Tongue (tissue), 2 donors: Measurements from ENCODE around the gene GAPT. TPM values are rescaled to one million over a fixed set of nuclear protein-coding genes. Genes with fewer than 3 reads are reported as not detected.

Experiments
- DNase-seq: peaks from one replicate; pipeline ENCODE4 v3.0.0-alpha.2; 2015
- total RNA-seq: library from RNA; depleted of rRNA; stranded (reverse); fragments of >200 nt; gene quantifications from one replicate; pipeline ENCODE4 v1.2.3, GENCODE V29; 2014

GAPT gene
- 4.0 TPM for total RNA-seq

DNA sequence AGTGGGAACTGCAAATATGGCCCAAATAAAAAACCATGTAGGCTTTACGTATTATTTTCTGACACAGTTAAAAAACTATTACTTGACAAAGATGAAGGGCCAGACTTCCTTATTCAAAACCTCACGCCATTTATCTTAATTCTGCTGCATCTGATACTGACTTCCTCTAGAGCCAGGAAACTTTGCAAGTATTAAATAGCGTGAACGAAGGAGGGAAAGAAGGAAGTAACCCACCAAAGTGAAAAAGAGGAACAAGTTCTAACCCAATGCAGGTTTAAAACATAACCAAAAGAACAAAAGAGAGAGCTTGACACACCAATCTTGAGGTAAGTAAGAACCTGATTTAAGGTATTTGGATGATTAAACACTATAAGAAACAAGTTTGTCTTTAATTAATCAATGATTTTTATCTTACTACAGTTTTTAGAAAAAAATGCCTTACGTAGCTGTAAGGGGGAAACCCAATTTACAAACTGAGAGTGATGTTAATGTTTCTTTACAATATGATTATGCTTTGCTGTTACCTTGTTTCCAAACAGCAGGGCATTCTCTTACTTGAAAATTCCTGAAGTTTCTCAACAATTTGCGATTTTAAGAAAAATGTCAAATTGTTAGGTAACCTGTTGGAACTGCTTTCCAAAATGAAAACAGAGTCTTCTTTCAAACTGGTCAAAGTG is at the start of gene GAPT:
TSS of gene GAPT (plus strand) at position 220 of the 677 bp plus-strand sequence. CDS start 3,102 bp downstream, outside the sequence.
- no peak for DNase-seq

DNA sequence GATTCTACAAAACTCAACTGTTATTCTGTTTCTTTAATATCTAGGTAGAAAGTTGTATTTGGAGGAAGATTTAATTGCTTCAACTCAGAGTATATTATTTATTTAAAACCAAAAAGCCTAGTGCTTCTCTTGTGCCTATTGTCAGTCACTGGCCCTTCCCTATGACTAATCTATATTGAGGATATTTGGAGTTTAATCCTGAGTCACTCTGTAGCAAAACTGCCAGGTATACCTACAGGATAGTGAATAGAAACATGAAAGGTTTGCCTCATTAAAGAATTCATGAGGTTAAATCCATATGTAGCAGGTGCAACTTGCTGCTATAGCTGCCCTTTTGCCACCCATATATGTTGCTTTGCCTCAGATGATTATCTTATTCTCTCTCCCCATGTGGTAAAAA is 46.4 kb upstream of the GAPT start:
- no peak for DNase-seq

DNA sequence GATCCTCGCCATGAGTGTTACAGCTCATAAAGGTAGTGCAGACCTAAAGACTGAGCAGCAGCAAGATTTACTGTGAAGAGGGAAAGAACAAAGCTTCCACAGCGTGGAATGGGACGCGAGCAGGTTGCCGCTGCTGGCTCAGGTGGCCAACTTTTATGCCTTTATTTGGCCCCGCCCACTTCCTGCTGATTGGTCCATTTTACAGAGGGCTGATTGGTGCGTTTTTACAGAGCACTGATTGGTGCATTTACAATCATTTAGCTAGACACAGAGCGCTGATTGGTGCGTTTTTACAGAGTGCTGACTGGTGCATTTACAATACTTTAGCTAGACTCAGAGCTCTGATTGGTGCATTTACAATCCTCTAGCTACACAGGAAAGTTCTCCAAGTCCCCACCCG is 45.2 kb upstream of the GAPT start:
- no peak for DNase-seq

DNA sequence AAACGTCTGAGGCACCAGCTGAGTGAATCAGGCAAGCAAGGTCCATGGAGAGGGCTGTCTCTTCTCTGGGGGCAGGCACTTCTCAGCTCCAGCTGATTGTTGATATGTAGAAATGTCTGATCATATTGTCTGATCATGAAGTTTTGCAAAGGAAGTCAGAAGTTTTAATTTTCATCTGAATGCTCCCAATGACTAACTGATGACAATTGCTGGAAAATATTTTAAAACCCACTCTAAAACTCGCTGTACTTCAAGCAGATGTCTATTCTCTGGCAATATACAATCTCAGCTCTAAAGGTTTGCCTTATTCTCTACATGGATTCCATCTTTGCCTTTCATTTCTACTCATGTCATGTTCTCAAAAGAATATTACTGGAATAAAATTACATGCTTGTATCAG is 44.0 kb upstream of the GAPT start:
- DNase-seq: no peak

DNA sequence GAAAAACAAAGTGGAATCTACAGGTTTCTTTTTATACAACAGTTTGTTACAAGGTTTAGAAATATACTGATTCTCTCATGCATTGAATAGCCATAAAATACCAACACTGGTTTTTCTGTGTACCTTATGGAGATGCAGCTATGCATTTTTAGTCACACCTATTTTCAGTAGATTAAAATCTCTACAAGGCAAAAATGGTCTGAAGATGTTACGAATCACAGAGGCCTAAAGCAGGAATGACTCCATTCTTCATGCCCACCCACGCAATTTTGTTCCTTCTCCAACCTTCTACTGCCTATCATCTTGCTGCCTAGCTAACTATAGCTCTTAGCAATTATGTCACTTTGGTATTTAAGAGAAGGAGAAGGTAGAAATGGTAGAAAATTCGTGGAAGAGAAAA is 41.2 kb upstream of the GAPT start:
- no peak for DNase-seq

DNA sequence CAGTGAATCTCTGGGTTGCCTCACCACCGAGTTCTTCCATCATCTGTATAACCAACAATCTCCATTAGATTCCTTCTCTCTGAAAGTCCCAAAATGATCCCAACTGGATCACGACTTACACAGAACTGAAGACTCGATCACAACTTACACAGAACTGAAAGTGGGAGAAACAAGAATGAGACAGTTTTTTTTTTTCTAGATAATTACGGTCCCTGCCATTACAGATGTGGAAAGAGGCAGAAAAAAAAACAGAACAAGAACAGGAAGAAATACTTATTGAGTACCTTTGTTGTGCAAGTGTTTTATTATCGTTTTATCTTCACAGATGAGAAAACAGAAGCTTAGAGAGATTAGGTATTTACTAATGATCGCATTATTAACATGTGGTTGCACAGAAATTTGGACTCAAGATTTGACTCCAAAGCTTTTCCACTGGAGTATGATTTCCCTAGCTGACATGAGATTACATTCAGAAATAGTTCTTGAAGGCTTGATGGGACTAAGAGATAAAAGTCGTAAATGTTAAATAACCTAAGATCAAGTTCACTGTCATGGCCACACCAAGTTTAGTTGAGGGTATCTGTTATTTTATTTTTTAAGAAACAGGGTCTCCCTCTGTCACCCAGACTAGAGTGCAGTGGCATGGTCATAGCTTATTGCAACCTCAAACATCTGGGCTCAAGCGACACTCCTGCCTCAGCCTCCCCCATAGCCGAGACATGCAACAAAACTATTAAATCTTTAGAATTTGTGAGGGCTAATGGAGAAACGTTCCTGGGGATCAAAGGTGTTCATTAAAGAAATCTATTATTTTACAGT is 40.2 kb upstream of the GAPT start:
- DNase-seq: no peak

DNA sequence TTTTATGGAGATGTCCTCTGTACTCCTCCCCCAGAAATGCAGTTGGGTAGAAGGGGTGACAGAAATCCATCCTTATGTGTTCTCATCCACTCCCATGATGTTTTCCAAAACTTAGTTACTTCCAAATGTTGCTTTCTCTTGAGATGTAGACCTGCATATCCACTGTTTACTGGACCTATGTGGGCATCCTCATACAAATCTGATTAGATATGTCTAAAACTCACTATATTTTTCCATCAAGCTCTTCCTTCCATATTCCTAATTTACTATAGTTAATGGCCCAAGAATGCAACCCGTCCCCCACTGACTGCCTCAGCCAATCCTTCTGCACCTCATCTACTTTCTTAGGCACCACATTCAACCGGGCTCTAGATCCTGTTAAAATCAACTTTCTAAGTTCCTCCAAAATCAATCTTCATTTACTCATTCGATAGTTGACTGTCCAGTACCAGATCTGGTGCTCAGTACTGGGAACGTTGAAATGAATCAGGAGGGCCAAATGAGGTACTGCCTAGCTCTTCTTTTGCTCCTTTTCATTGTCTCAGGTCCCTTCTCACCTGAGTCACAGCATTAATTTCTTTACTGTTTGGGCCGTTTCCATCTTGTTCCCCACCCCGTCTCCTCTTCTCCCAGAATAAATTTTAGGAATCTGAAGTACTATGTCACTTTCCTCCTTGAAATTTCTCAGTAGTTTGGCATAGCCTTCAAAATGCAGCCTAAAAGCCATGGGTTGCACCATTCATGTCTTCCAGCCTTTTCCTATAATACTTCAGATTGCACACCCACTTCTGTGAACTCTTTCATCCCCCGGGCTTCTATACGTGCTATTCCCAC is 39.3 kb upstream of the GAPT start:
- no peak for DNase-seq

DNA sequence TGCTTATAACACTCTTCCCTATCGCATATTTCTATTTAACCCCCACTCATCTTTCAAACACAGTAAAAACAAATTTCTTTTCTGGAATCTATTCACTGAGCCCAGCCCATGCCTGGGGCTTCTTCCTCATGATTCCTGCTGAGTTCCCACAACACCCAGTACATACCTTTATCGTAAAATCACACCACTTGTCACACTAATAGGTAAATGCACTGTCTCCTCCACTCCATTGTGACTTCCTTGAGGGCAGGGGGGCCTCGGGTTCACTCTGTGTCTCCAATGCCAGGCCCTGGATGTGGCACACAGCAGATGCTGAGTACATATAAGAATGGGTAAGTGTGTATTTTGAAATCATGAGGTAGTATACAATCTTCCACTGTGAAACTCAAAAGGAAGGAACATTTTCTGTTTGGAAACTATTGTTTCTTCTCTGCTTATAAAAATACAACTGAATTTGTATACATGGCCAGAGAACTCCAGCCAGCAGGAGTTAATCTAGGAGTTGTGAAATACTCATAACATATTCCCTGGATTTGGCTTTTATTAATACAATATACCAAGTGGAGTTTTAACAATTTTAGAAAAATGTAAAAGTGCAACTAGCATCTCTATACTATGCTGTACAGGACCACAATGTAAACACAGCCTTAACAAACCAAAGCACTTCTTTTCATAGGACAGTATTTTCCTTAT is 38.5 kb upstream of the GAPT start:
- DNase-seq: no peak

DNA sequence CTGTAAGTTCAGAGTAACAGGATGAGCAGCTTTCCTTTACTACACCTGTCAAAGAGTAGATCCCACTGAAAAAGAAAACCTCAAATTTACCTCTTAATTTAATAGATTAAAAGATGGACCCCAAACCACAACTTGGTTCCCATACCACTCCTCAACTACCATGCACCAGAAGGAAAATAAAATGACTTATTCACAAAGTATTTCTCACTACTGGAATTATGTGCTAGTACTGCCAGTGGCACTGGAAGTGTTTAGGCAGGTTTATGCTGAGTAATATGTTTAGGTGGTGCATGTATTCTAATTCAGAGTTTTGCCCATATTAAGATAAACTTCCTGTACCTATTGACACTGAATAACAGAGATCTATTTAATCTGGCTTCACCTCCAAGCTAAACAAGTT is 37.9 kb upstream of the GAPT start:
- DNase-seq: no peak

DNA sequence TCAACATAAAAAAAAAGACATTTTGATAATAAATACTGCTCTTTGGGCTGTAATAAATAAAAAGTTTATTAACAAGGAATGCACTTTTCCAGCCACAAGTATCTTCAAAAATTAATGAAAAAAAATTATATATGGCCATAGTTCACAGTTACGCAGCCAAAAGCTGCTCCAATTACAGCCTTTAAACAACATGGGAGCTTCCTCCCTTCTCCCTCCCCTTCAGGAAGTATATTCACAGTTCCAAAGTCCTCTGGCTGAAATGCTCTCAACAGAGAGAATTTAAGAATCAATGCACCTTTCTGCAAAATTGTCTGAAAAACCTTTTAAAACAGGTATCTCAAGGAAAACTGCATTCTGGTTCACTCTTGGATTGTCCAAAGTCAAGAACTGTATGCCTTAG is 37.2 kb upstream of the GAPT start:
- no peak for DNase-seq

DNA sequence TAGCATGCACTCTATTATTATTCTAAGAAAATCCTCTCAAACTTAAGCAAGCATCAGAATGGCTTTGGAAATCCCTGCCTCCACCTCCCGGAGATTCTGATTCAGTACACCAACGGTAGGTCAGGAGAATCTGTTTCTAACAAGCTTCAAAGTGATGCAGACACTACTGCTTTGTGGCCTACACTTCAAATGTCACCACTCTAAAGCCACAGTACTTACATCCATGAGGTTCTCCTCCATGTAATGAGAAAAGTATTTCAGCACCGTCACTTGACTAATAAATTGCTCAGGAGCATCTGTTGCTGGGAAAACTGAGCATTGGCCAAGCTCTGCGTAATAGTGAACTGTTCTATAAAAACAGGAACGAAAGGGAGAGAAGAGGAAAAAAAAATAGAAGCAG is 36.2 kb upstream of the GAPT start:
- DNase-seq: no peak

DNA sequence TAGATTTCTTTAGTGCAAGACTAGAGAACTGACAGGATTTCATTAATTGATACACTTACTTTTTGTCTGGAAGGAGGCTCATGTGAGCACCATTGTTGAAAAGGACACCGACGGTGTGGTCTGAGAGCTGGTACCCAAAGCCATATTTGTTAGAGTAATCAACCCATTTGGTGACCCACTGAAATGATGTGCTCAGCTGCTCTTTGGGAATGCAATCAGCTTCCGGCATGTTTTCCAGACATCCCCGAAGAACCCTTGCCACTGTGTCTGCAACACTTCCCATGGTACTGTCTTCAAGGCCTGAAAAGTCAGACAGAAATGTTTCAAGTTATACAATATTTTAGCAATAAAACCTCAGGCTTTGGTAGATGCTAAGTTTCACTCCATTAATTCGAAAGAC is 35.8 kb upstream of the GAPT start:
- no peak for DNase-seq

DNA sequence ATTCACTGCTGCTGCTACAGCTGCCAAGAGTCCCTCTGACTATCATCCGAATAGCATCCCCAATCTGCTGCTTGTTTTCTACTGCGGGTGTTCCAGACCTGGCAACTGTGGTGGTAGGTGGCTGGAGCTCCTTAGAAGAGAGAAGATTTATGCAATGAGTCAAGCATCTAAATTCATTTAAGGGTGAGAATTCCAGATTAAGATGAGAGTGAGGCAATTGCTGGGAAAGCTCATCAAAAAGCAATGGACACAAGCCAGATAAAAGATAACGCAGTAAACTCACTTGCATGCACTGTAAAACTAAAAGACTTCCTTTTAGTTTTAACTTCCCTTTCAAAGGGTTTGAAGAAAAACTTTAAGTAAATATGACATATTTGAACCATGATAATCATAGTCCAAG is 35.2 kb upstream of the GAPT start:
- no peak for DNase-seq

DNA sequence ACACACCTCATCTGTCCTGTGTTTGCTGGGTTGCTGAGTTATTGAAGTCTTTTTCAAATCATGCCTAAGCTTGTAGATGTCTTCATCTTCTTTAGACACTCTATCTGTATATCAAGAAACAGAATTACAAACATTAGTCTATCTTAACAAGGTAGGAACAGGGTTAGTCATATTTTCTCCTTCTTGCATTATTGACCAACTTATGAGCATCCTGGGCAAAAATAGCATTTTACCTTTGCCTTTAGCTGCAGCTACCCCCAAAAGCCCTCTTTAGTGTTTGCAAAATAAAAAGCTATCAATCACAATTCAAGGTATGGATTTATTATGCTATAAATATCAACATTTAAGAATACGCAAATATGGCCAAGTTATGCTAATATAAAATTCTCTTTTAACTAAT is 34.7 kb upstream of the GAPT start:
- no peak for DNase-seq

DNA sequence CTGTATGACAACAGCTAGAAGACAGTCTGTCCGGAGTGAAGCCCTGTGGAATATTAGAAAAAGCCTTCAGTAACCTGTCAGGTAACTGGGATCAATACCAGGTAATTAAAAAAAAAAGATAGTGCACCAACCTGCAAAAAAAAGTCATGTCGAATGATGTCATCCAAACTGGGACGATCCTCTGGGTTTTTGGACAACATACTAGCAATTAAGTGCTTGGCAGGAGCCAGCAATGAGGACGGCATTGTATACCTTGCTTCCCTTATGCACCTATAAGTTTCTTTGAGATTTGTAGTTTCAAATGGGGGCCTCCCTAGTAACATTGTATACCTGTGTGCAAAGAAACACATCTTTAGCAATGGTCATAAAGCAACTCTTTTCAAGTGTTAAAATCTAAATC is 34.2 kb upstream of the GAPT start:
- DNase-seq: no peak

DNA sequence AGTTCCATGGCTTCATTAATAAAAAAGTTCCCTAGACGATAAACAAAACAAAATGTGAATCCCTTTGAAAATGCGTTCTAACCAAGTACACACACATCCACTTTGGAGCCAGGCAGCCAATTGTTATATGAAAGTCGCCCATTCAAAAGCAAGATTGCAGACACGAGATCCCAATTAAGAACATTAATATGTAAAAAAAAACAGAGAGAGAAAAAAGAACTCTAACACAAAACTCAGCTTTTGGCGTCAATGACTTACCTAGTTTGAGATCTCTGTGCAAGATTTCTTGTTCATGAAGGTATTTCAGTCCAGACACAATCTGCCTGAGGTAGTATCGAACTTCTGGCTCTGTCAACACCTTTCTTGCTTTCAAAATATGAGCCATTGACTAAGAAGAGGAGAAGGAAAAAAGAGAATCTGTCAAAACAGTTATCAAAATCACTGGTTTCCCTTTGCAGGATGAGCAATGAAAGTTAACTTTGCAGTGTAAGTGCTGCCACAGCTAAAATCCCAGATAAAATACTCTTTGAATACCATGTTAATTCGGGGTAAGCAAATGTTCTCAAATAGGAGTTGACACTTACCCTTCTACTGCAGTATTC is 33.0 kb upstream of the GAPT start:
- DNase-seq: no peak

DNA sequence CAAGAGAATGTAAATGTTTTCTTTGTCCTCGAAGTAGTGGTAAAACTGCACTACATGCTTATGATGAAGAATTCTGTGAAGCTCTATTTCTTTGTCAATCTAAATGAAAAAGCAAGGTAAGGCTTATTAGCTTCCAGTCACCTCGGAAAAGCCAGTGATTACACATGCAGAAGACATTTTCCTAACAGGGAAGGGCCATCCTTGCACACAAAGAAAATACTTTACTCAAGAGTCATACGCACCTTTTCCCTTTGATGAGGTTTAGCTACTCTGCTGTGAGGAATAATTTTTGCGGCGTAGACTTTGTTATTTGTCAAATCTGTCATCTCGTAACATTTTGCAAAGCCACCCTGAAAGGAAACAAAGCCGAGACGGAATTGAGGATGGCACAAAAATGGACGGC is 32.5 kb upstream of the GAPT start:
- DNase-seq: no peak

DNA sequence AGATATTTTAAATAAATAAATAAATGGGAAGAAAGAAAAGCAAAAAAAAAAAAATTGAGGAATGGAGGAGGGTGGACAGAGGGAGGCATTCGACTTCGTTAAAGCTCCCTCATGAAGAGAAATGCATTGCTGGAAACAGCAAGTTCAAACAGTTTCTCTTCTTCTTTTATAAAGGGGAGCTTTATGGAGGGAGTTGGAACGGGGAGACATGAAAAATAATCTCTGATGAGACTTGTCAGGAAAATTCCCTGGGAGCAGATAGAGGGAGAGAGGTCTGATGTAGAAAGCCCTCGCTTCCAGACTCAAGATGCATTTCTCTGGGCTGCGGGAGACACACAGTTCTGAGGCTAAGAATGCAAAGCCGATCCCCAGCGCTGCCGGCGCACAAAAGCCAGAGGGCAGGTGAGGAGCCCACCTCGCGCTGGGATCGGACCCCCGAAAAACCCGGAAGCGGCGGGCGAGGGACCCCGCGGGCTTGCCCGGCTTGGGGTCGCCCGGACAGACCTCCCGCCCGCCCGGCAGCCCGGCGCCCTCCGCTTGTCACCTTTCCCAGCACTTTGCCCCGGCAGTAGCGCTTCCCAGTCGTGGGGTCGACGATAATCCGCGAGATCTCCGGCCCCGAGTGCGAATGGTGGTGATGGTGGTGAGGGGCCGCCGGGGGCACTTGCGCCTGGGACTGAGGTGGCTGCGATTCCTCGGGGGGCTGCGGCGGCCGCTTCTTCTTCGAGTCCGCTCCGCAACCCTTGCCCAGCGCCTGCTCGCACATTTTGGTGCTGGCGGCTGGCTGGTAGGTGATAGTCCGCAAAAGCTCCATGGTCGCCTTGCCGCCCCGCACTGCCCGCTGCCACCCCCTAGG is 31.9 kb upstream of the GAPT start:
- peak; percentile 73 for DNase-seq

DNA sequence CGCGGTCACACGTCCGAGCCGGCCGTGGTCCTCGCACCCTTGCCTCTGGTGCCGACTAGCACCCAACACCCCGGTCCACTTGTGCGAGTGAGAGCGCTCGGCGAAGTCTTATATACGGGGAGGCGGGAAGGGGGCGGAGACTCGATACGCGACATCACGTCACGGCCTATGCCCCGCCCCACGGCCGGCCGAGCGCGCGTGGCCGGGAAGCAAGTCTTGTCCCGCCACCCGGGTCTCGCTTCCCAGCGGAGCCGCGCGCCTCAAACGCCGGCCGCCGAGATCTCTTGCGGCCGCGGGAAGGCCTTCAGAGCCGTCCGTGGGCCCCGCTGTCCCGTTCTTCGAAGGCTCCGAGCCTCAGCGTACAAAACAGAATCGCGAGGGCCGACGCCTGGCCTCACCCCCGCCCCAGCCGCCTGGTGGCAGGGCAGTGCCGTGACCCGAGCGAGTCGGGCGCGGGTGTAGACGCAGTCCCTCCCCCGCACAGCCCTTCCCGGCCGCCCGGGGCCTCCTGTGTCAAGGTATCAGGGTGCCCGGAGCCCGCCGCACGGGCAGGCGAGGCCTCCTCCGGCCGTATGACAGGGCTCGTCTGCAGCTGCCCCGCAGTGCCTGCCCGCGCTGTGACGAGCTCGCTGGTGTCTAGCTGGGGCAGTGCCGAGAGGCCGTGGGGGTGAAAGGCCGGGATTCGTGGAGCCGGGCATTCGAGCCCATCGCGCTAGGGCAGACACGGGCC is 31.1 kb upstream of the GAPT start, which contains the start of gene PLK2:
TSS of gene PLK2 (minus strand) at position 85 of the 730 bp plus-strand sequence. CDS start 127 bp downstream, outside the sequence.
- peak; percentile 97 for DNase-seq

DNA sequence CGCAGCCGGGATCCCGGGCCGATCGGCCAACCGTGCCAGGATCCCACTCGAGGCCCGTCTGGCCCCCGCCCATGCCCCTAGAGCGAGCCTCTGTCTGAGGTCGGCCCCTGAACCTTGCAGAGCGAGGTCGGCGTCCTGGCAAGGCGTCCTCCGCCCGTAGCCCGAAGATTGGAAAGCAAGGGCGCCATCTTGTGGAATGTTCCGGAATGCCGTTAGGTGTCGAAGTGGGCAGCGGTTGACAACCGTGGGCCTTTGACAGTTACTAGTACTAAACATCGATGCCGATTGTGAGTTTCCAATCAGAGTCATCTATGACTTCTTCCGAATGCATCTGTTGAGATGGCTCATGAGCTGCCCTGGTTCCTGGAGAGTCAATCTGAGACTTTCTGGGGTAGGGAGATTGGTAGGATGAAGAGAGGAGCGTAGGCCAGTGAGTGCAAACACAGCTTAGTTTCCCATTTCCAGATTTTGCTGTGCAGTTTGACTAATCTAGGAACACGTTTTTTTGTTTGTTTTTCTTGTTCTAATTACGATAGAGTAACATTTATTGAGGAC is 30.4 kb upstream of the GAPT start:
- DNase-seq: peak; percentile 97
